H1 (cell line): ENCODE results near the gene KCNK4. TPM values are rescaled to one million over a fixed set of nuclear protein-coding genes. Genes with fewer than 3 reads are reported as not detected.

Experiments used
- GTF2F1 ChIP-seq: IDR thresholded peaks from 2 replicates; pipeline ENCODE4 v1.6.1; 2012; ENCODE audit warnings: low read depth, low read length, improper control_type of control experiment, borderline replicate concordance
- HDAC6 ChIP-seq: IDR thresholded peaks from one replicate; pipeline ENCODE4 v1.7.1; 2012; ENCODE audit warnings: low read depth, mild to moderate bottlenecking, inconsistent platforms, low read length, moderate library complexity
- NRF1 ChIP-seq: IDR thresholded peaks from 2 replicates; pipeline ENCODE4 v1.6.1; 2011; ENCODE audit warnings: mild to moderate bottlenecking, low read depth, low read length, improper control_type of control experiment
- RXRA ChIP-seq: IDR thresholded peaks from 2 replicates; pipeline ENCODE4 v1.6.1; 2011; ENCODE audit warnings: low read depth, mild to moderate bottlenecking, low read length, moderate library complexity; ENCODE audit not compliant: insufficient read depth
- SIRT6 ChIP-seq: IDR thresholded peaks from one replicate; pipeline ENCODE4 v1.7.1; 2012; ENCODE audit warnings: low read length, inconsistent platforms
- TEAD4 ChIP-seq: IDR thresholded peaks from 2 replicates; pipeline ENCODE4 v1.6.1; 2012; ENCODE audit warnings: low read depth, low read length, inconsistent platforms, mixed read lengths
- polyA plus RNA-seq, 7 experiments: library from polyadenylated mRNA; depleted of rRNA in 3 of 7; stranded (reverse) in 5 of 7; unstranded in 2 of 7; fragments of >200 nt in 5 of 7; fragments of 200-250 nt in 2 of 7; gene quantifications; 1 replicate in 5 of 7; 2 replicates in 1 of 7; 4 replicates in 1 of 7; pipeline versions ENCODE4 v1.2.1 to v1.2.3, GENCODE V29; 2011 to 2013; ENCODE audit warnings: missing spikeins in 2 of 7, mixed read lengths in 2 of 7
- total RNA-seq: library from RNA; stranded (reverse); fragmentation: NEBNext Ultra II Directional; extraction: Animal tissue kit (Norgen Biotek cat#: 25700); gene quantifications from 2 replicates; pipeline ENCODE4 v1.2.1, GENCODE V29; 2021
- TF ChIP-seq, protein P1 (sequence below): IDR thresholded peaks from 2 replicates; pipeline ENCODE4 v1.6.1; 2011; ENCODE audit warnings: low read depth, mild to moderate bottlenecking, low read length; ENCODE audit not compliant: insufficient read depth

Gene KCNK4
- total and polyA plus RNA-seq, 2 of the 8 experiments (the other 6 are each of a cell fraction or from before 2014, with no cell fraction given) = 0.19 TPM; not detected in 1

DNA sequence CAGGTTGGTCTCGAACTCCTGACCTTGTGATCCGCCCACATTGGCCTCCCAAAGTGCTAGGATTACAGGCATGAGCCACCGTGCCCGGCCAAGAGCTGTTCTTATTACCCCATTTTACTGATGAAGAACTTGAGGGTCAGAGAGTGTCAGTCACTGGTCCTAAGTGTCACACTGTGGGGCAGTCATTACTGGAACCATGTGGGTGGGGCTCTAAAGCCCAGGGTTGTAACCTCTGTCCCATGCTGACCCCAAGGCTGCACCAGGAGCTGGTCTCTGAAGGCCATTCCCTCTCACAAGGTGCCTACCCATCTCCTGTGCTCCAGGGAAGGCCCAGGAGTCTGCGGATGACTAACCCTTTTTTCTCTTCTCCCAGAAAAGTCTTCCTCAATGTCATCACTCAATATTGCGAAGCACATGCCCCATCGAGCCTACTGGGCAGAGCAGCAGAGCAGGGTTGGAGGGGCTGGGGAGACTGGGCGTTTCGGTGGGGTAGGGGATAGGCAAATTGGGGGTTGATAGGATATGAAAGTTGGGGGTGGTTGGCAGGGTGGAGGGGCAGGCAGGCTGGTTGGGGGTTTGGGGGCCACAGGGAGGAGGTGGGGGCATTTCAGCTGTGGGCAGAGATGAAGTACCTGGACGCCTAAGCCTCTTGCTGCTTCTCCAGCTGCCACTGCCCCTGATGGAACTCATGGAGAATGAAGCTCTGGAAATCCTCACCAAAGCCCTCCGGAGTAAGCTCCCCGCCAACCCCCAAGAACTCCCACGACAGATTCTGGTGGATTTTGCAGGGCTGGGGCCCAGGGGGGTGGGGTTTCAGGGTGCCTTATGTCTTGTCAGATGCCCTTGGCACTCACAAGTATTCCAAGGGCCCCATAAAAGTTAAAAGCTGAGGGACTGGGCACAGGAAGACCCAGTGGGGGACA lies 12.3 kb downstream of the KCNK4 start (continued):
- no peak for TF ChIP-seq HDAC6
- TF ChIP-seq TEAD4 = no peak
- no peak for TF ChIP-seq NRF1
- TF ChIP-seq GTF2F1 = no peak
- TF ChIP-seq RXRA = no peak
- TF ChIP-seq SIRT6 = no peak
- TF ChIP-seq, protein P1, sequence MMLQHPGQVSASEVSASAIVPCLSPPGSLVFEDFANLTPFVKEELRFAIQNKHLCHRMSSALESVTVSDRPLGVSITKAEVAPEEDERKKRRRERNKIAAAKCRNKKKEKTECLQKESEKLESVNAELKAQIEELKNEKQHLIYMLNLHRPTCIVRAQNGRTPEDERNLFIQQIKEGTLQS = no peak
